ENCODE results near the gene OXER1.

OXER1 gene

GRCh38 chr2:42768706-42769256 is 4.8 kb upstream of the OXER1 start:
- DNase-seq, result no peak

GRCh38 chr2:42767899-42768705 is 4.2 kb upstream of the OXER1 start:
- no peak for DNase-seq

GRCh38 chr2:42767080-42767898 is 3.4 kb upstream of the OXER1 start:
- DNase-seq, result no peak

GRCh38 chr2:42765686-42766085 is 1.8 kb upstream of the OXER1 start:
- no peak for DNase-seq

- no peak for DNase-seq
Observed at GRCh38 chr2:42764901-42765300, 966 bp upstream of the OXER1 start.

GRCh38 chr2:42762823-42763804 is 821 bp downstream of the OXER1 start:
- no peak for DNase-seq

GRCh38 chr2:42762155-42762554 is 1.8 kb downstream of the OXER1 start:
- DNase-seq, result no peak

GRCh38 chr2:42761554-42761953 is 2.4 kb downstream of the OXER1 start:
- DNase-seq, result no peak

- DNase-seq, result no peak
Observed at GRCh38 chr2:42758751-42759150, 5.2 kb downstream of the OXER1 start.

- no peak for DNase-seq
Observed at GRCh38 chr2:42757981-42758740, 5.8 kb downstream of the OXER1 start.

GRCh38 chr2:42756966-42757513 is 6.9 kb downstream of the OXER1 start:
- no peak for DNase-seq

- no peak for DNase-seq
Observed at GRCh38 chr2:42756150-42756775, 7.7 kb downstream of the OXER1 start.

GRCh38 chr2:42755191-42755880 is 8.6 kb downstream of the OXER1 start:
- DNase-seq, result no peak

- DNase-seq, result no peak
Observed at GRCh38 chr2:42754776-42755140, 9.2 kb downstream of the OXER1 start.

- no peak for DNase-seq
Observed at GRCh38 chr2:42754021-42754775, 9.7 kb downstream of the OXER1 start.

- DNase-seq, result no peak
Observed at GRCh38 chr2:42752816-42753813, 10.8 kb downstream of the OXER1 start.

GRCh38 chr2:42752314-42752713 is 11.6 kb downstream of the OXER1 start:
- no peak for DNase-seq

- no peak for DNase-seq
Observed at GRCh38 chr2:42748840-42749239, 15.1 kb downstream of the OXER1 start.

Measured in activated gamma-delta T cell (primary cell).